ENCODE results near the gene PARVB. TPM values are rescaled to one million over a fixed set of nuclear protein-coding genes. Genes with fewer than 3 reads are reported as not detected.

Gene PARVB
- polyA plus RNA-seq, 1 donor (not counting 4 experiments of a cell fraction or from before 2014, with no cell fraction given): 10.5 TPM

- dilution Hi-C loops (cut with MboI; ENCODE audit: extremely low pct_ligation_motif_present, low sequenced_read_pairs): no loop called here
- no peak for FAIRE-seq
- no peaks in the 10 kb centered on the region for H4K20me1 ChIP-seq (ENCODE audit: control insufficient read depth, extremely low read depth, insufficient read depth, low read length)
These were observed 92.9 kb downstream of the PARVB start for GRCh38 chr22:44116755-44117684.

DNA sequence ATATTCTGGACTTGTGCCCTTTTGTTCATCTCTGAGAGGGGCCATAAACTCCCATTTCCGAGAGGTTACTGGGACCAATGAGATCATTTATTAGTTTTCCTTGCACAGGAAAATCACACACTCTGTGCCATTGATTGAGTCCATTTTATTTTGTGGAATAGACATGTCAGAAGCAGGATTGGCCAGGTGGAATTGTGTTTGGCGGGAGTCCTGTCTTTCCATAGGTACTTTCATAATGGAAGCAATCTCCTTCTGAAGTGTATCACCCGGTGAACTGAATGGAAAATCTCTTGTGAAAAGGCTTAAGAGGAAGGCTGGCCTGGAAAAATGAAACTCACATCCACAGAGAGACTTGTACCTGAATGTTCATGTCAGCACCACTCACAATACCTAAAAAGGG is 93.6 kb downstream of the PARVB start:
- Histone ChIP-seq H3K4me3 (ENCODE audit: control insufficient read depth in 2 of 3, extremely low read depth in 1 of 3, insufficient read depth in 2 of 3, low read depth in 1 of 3, low read length in 3 of 3) (no peak overlapping the region), H3K9me1 (ENCODE audit: control insufficient read depth, extremely low read depth, insufficient read depth, low read length) (peaks cover 3% of the 10 kb centered on the region), H3K27ac (ENCODE audit: control insufficient read depth, insufficient read depth, low read length) (no peak overlapping the region), H3K9ac (ENCODE audit: control insufficient read depth, extremely low read depth, insufficient read depth, low read length) (no peak overlapping the region), H3K27me3 (ENCODE audit: control insufficient read depth, extremely low read depth, insufficient read depth, low read length) (no peaks in the 10 kb centered on the region), H3K36me3 (ENCODE audit: control insufficient read depth in 2 of 2, extremely low read depth in 1 of 2, insufficient read depth in 2 of 2, low read length in 2 of 2) (no peaks in the 10 kb centered on the region), H4K20me1 (ENCODE audit: control insufficient read depth, extremely low read depth, insufficient read depth, low read length) (no peaks in the 10 kb centered on the region), H3K9me3 (ENCODE audit: control insufficient read depth, low read depth, low read length) (no peaks in the 10 kb centered on the region), H2AFZ (ENCODE audit: control insufficient read depth, low read length) (no peak overlapping the region), H3K79me2 (ENCODE audit: control insufficient read depth, insufficient read depth, low read length) (no peaks in the 10 kb centered on the region), H3K4me2 (ENCODE audit: control insufficient read depth, extremely low read depth, insufficient read depth, low read depth, low read length) (no peak overlapping the region), H3K4me1 (ENCODE audit: control insufficient read depth, extremely low read depth, insufficient read depth, low read length) (no peaks in the 10 kb centered on the region)
- no peak for FAIRE-seq
- dilution Hi-C loops (cut with MboI; ENCODE audit: extremely low pct_ligation_motif_present, low sequenced_read_pairs): no loop called here
- no peak for DNase-seq (ENCODE audit: low read depth, low spot score)
- TF ChIP-seq, protein P1, sequence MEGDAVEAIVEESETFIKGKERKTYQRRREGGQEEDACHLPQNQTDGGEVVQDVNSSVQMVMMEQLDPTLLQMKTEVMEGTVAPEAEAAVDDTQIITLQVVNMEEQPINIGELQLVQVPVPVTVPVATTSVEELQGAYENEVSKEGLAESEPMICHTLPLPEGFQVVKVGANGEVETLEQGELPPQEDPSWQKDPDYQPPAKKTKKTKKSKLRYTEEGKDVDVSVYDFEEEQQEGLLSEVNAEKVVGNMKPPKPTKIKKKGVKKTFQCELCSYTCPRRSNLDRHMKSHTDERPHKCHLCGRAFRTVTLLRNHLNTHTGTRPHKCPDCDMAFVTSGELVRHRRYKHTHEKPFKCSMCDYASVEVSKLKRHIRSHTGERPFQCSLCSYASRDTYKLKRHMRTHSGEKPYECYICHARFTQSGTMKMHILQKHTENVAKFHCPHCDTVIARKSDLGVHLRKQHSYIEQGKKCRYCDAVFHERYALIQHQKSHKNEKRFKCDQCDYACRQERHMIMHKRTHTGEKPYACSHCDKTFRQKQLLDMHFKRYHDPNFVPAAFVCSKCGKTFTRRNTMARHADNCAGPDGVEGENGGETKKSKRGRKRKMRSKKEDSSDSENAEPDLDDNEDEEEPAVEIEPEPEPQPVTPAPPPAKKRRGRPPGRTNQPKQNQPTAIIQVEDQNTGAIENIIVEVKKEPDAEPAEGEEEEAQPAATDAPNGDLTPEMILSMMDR (optimal IDR thresholded peaks at IDR 0.05 in 1 of 3, IDR thresholded peaks at IDR 0.05 in 1 of 3, conservative IDR thresholded peaks at IDR 0.05 in 1 of 3; ENCODE audit: extremely low read depth in 1 of 3, insufficient read depth in 2 of 3, low read length in 3 of 3): no peak
- TF ChIP-seq EZH2 (IDR thresholded peaks at IDR 0.05; ENCODE audit: low read length): no peak

More at GRCh38 chr22:44116755-44117684, 92.9 kb downstream of the PARVB start:
- Histone ChIP-seq H3K36me3 (ENCODE audit: control insufficient read depth in 2 of 2, extremely low read depth in 1 of 2, insufficient read depth in 2 of 2, low read length in 2 of 2) (no peaks in the 10 kb centered on the region), H3K9me3 (ENCODE audit: control insufficient read depth, low read depth, low read length) (no peaks in the 10 kb centered on the region), H2AFZ (ENCODE audit: control insufficient read depth, low read length) (no peak overlapping the region), H3K4me1 (ENCODE audit: control insufficient read depth, extremely low read depth, insufficient read depth, low read length) (no peaks in the 10 kb centered on the region), H3K4me2 (ENCODE audit: control insufficient read depth, extremely low read depth, insufficient read depth, low read depth, low read length) (no peak overlapping the region), H3K27ac (ENCODE audit: control insufficient read depth, insufficient read depth, low read length) (no peak overlapping the region), H3K4me3 (ENCODE audit: control insufficient read depth in 2 of 3, extremely low read depth in 1 of 3, insufficient read depth in 2 of 3, low read depth in 1 of 3, low read length in 3 of 3) (no peak overlapping the region), H3K9me1 (ENCODE audit: control insufficient read depth, extremely low read depth, insufficient read depth, low read length) (peaks cover 3% of the 10 kb centered on the region), H3K27me3 (ENCODE audit: control insufficient read depth, extremely low read depth, insufficient read depth, low read length) (no peaks in the 10 kb centered on the region), H3K9ac (ENCODE audit: control insufficient read depth, extremely low read depth, insufficient read depth, low read length) (no peak overlapping the region), H3K79me2 (ENCODE audit: control insufficient read depth, insufficient read depth, low read length) (no peaks in the 10 kb centered on the region)
- TF ChIP-seq, protein P1 (optimal IDR thresholded peaks at IDR 0.05 in 1 of 3, IDR thresholded peaks at IDR 0.05 in 1 of 3, conservative IDR thresholded peaks at IDR 0.05 in 1 of 3; ENCODE audit: extremely low read depth in 1 of 3, insufficient read depth in 2 of 3, low read length in 3 of 3): no peak
- TF ChIP-seq EZH2 (IDR thresholded peaks at IDR 0.05; ENCODE audit: low read length): no peak
- no peak for DNase-seq (ENCODE audit: low read depth, low spot score)
